C4-2B (cell line): ENCODE measurements around the gene EML3.
A peak's percentile ranks its signal among the peaks of the same experiment; 100 is the strongest.

Experiments used
- H3K27ac ChIP-seq: fragments of 450-650 bp; 2 replicates; pipeline ENCODE4 v1.5.1; 2017
- CTCF ChIP-seq: fragments of 450-650 bp; conservative IDR thresholded peaks from 2 replicates; pipeline ENCODE4 v1.5.1; 2017; ENCODE audit warnings: mild to moderate bottlenecking
- ZFX ChIP-seq: fragments of 450-650 bp; IDR thresholded peaks from 2 replicates; pipeline ENCODE4 v1.6.1; 2017

The EML3 gene

GRCh38 chr11:62614275-62614674, 1.7 kb upstream of the EML3 start:
- peak overlapping the region; percentile 80 for H3K27ac ChIP-seq

GRCh38 chr11:62613291-62613778, 760 bp upstream of the EML3 start:
- no peak for TF ChIP-seq CTCF
- peak overlapping the region; percentile 80 for H3K27ac ChIP-seq

More at GRCh38 chr11:62614275-62614674, 1.7 kb upstream of the EML3 start:
- no peak for TF ChIP-seq ZFX
- no peak for TF ChIP-seq CTCF

- peak overlapping the region; percentile 80 for H3K27ac ChIP-seq
These were observed 740 bp downstream of the EML3 start for GRCh38 chr11:62611705-62612365.

GRCh38 chr11:62610814-62611704, 1.5 kb downstream of the EML3 start:
- TF ChIP-seq ZFX (no peak), CTCF (no peak)
- peak overlapping the region; percentile 80 for H3K27ac ChIP-seq

More at GRCh38 chr11:62611705-62612365, 740 bp downstream of the EML3 start:
- no peak for TF ChIP-seq ZFX
- TF ChIP-seq CTCF, result no peak

GRCh38 chr11:62610403-62610802, 2.2 kb downstream of the EML3 start:
- no peak for TF ChIP-seq CTCF
- TF ChIP-seq ZFX, result no peak
- no peak overlapping the region for H3K27ac ChIP-seq

- no peak overlapping the region for H3K27ac ChIP-seq
These were observed 3.8 kb downstream of the EML3 start for GRCh38 chr11:62608776-62609175.

More at GRCh38 chr11:62608776-62609175, 3.8 kb downstream of the EML3 start:
- TF ChIP-seq ZFX (no peak), CTCF (no peak)
